SK-N-SH (cell line): ENCODE results near the gene TMEM62. TPM values are rescaled to one million over a fixed set of nuclear protein-coding genes. Genes with fewer than 3 reads are reported as not detected.

Source experiments
- CTCF ChIA-PET: fragments of 300-600, 350-600 bp; formaldehyde crosslinking; extraction: SDS; loops from one replicate; lab custom pipeline; 2021; lab: Yijun Ruan, JAX
- POLR2A ChIA-PET: fragments of 350-600 bp; sonication (Branson Sonifier 250); formaldehyde crosslinking; extraction: SDS; loops from one replicate; lab custom pipeline; 2020; ENCODE audit warnings: antibody characterized with exemption, inconsistent platforms; lab: Yijun Ruan, JAX
- DNase-seq: peaks from one replicate; pipeline ENCODE4 v3.0.0; 2012
- H2AFZ ChIP-seq: fragments of 200-600 bp; sonication (generic); 2 replicates; pipeline ENCODE4 v1.8.1; 2016; ENCODE audit warnings: antibody characterized with exemption, mild to moderate bottlenecking, low read depth
- H3F3A ChIP-seq: fragments of 200-600 bp; sonication (generic); replicated peaks from 2 replicates; pipeline ENCODE3; 2016; ENCODE audit warnings: antibody characterized with exemption, mild to moderate bottlenecking; ENCODE audit not compliant: insufficient read depth
- H3K27ac ChIP-seq, 2 experiments: fragments of 200-500 bp in 1 of 2; fragments of 200-600 bp in 1 of 2; sonication (Bioruptor generic) in 1 of 2; sonication (generic), shearing (Covaris generic) in 1 of 2; 2 replicates each; pipeline versions ENCODE4 v1.5.1 to v1.6.1; 2014 to 2016; ENCODE audit warnings: low read depth in 2 of 2, inconsistent platforms in 1 of 2, low read length in 1 of 2, mild to moderate bottlenecking in 1 of 2, mixed read lengths in 1 of 2
- H3K27me3 ChIP-seq: fragments of 200-600 bp; sonication (generic), shearing (Covaris generic); 2 replicates; pipeline ENCODE4 v1.6.1; 2016; ENCODE audit warnings: mixed run types; ENCODE audit not compliant: insufficient read depth
- H3K36me3 ChIP-seq, 2 experiments: fragments of 200-500 bp in 1 of 2; fragments of 200-600 bp in 1 of 2; sonication (Bioruptor generic) in 1 of 2; sonication (generic) in 1 of 2; replicated peaks in 1 of 2; 2 replicates each; pipeline versions ENCODE3 to v1.5.1; 2014 to 2016; ENCODE audit warnings: low read length in 1 of 2, mild to moderate bottlenecking in 1 of 2; ENCODE audit not compliant: insufficient read depth in 2 of 2, control insufficient read depth in 1 of 2
- H3K4me1 ChIP-seq, 2 experiments: fragments of 200-500 bp in 1 of 2; fragments of 200-600 bp in 1 of 2; sonication (Bioruptor generic) in 1 of 2; sonication (generic), shearing (Covaris generic) in 1 of 2; 2 replicates each; pipeline versions ENCODE4 v1.5.1 to v1.6.1; 2014 to 2016; ENCODE audit warnings: low read depth in 1 of 2, low read length in 1 of 2, mixed run types in 1 of 2; ENCODE audit not compliant: insufficient read depth in 2 of 2, control insufficient read depth in 1 of 2
- H3K4me2 ChIP-seq: fragments of 200-600 bp; sonication (generic), shearing (Covaris generic); 2 replicates; pipeline ENCODE4 v1.6.1; 2017; ENCODE audit warnings: mixed run types
- H3K4me3 ChIP-seq, 2 experiments: fragments of 200-500 bp in 1 of 2; fragments of 200-600 bp in 1 of 2; sonication (Bioruptor generic) in 1 of 2; sonication (generic), shearing (Covaris generic) in 1 of 2; 2 replicates each; pipeline versions ENCODE4 v1.5.1 to v1.8.1; 2014 to 2016; ENCODE audit warnings: low read depth in 2 of 2, inconsistent platforms in 1 of 2, low read length in 1 of 2, mild to moderate bottlenecking in 1 of 2, mixed read lengths in 1 of 2, moderate library complexity in 1 of 2
- H3K79me2 ChIP-seq: fragments of 200-600 bp; sonication (generic); 2 replicates; pipeline ENCODE4 v1.8.1; 2017; ENCODE audit warnings: mild to moderate bottlenecking; ENCODE audit not compliant: insufficient read depth
- H3K9ac ChIP-seq: fragments of 200-600 bp; sonication (generic); 2 replicates; pipeline ENCODE4 v1.6.1; 2017; ENCODE audit warnings: mixed run types
- H3K9me2 ChIP-seq: fragments of 200-600 bp; sonication (generic); 2 replicates; pipeline ENCODE4 v1.6.1; 2017; ENCODE audit warnings: mixed run types
- H3K9me3 ChIP-seq: fragments of 200-600 bp; sonication (generic); 2 replicates; pipeline ENCODE4 v1.6.1; 2017; ENCODE audit warnings: mixed run types, mild to moderate bottlenecking, moderate library complexity
- H4K20me1 ChIP-seq: fragments of 200-600 bp; sonication (generic); 2 replicates; pipeline ENCODE4 v1.6.1; 2017; ENCODE audit warnings: mild to moderate bottlenecking, mixed run types; ENCODE audit not compliant: insufficient read depth
- CTCF ChIP-seq: fragments of 200-600 bp; sonication (generic); IDR thresholded peaks from 2 replicates; pipeline ENCODE4 v1.6.1; 2017; ENCODE audit warnings: antibody characterized with exemption, mild to moderate bottlenecking, moderate library complexity
- EP300 ChIP-seq, 2 experiments: IDR thresholded peaks; 2 replicates each; pipeline versions ENCODE4 v1.4.0 to v1.6.1; 2012; ENCODE audit warnings: borderline replicate concordance in 1 of 2, low read depth in 1 of 2, low read length in 1 of 2
- FOSL2 ChIP-seq: IDR thresholded peaks from 2 replicates; pipeline ENCODE4 v1.4.0; 2012; ENCODE audit warnings: low read depth, mild to moderate bottlenecking, moderate library complexity, borderline replicate concordance
- GATA2 ChIP-seq: sonication (generic); formaldehyde crosslinking; IDR thresholded peaks from 2 replicates; pipeline ENCODE4 v1.5.0; 2020; ENCODE audit warnings: mild to moderate bottlenecking, missing genetic modification reagents
- IRF3 ChIP-seq: fragments of 150-350 bp; IDR thresholded peaks from 2 replicates; pipeline ENCODE4 v1.6.1; 2016; ENCODE audit warnings: mild to moderate bottlenecking, low read depth, low read length
- RAD21 ChIP-seq: IDR thresholded peaks from 2 replicates; pipeline ENCODE4 v1.6.1; 2012; ENCODE audit warnings: mild to moderate bottlenecking, low read length
- REST ChIP-seq: IDR thresholded peaks from 2 replicates; pipeline ENCODE4 v1.6.1; 2012; ENCODE audit warnings: mild to moderate bottlenecking, low read depth, low read length, moderate library complexity
- TAF1 ChIP-seq: IDR thresholded peaks from 2 replicates; pipeline ENCODE4 v1.6.1; 2012; ENCODE audit warnings: low read depth, mild to moderate bottlenecking, low read length, moderate library complexity, borderline replicate concordance
- TEAD4 ChIP-seq: IDR thresholded peaks from 2 replicates; pipeline ENCODE4 v1.4.0; 2012; ENCODE audit warnings: mild to moderate bottlenecking, borderline replicate concordance; ENCODE audit not compliant: insufficient read depth
- YY1 ChIP-seq: IDR thresholded peaks from 2 replicates; pipeline ENCODE4 v1.4.0; 2012; ENCODE audit warnings: low read depth, mild to moderate bottlenecking
- WGBS: methylation state at CpG from one replicate; pipeline ENCODE4 v1.1.6; 2017; ENCODE audit warnings: low lambda C conversion rate; 5-methylcytosine and 5-hydroxymethylcytosine counted together
- polyA plus RNA-seq, 3 experiments: library from polyadenylated mRNA; depleted of rRNA; stranded (reverse); fragments of >200 nt; gene quantifications; 2 replicates each; pipeline ENCODE4 v1.2.3, GENCODE V29; 2012

TMEM62 gene
- polyA plus RNA-seq, 1 of the 3 experiments (the other 2 are of a cell fraction), result 3.3 TPM

- TF ChIP-seq CTCF, result no peak
- TF ChIP-seq TEAD4, result no peak
- peak; percentile 60 for TF ChIP-seq TAF1
- TF ChIP-seq EP300 (IDR thresholded peaks at IDR 0.05; ENCODE audit: borderline replicate concordance in 1 of 2, low read depth in 1 of 2, low read length in 1 of 2), result peak in 1 of 2 experiments; percentile 13; a peak in 1 of 4 replicates
- no peak for TF ChIP-seq REST
- no peak for TF ChIP-seq RAD21
- TF ChIP-seq GATA2 (CRISPR knock-in tag), result peak; percentile 38
These were observed 27.5 kb upstream of the TMEM62 start, which contains the start of gene UBR1 (continued) for GRCh38 chr15:43105778-43106485.

GRCh38 chr15:43106486-43106829 lies 26.9 kb upstream of the TMEM62 start:
- H3K27ac ChIP-seq, result peak overlapping the region; percentile 76 to 80
- H3K27me3 ChIP-seq, result no peaks in the 10 kb centered on the region
- no peak for TF ChIP-seq IRF3
- no peak for TF ChIP-seq FOSL2
- no peak for TF ChIP-seq YY1
- peaks cover 44% of the 10 kb centered on the region for H3K79me2 ChIP-seq
- no peaks in the 10 kb centered on the region for H4K20me1 ChIP-seq
- H3F3A ChIP-seq, result no peaks in the 10 kb centered on the region
- H3K4me3 ChIP-seq, result peak overlapping the region; percentile 73
- no peaks in the 10 kb centered on the region for H3K9me2 ChIP-seq
- peaks cover 0 to 2% of the 10 kb centered on the region in 2 experiments for H3K36me3 ChIP-seq
- CTCF ChIA-PET, result no interaction called here
- no peak for DNase-seq
- H3K9ac ChIP-seq, result peak overlapping the region; percentile 79
- peaks cover 0 to 4% of the 10 kb centered on the region in 2 experiments; a peak in 2 of 4 replicates for H3K4me1 ChIP-seq
- WGBS, result 11% methylated on average over 7 of the region's 7 CpGs
- no peaks in the 10 kb centered on the region for H3K9me3 ChIP-seq
- H3K4me2 ChIP-seq, result peak overlapping the region; percentile 81
- POLR2A ChIA-PET, result interaction anchor here (0.7 kb wide), 1 partner anchor 58 kb away, joined by 3 read pairs; no protein-coding TSS in a partner anchor
- H2AFZ ChIP-seq, result peak overlapping the region; percentile 95
